Measurements from ENCODE around the gene RTN4R.
"Not testable (repeated sequence)": the region's sequence is repeated elsewhere in the genome, so short reads cannot be mapped to it uniquely, and the experiment has no call there.

Gene RTN4R

GRCh38 chr22:20268279-20269012, at the start of gene RTN4R:
Gene RTN4R (minus strand): TSS chr22:20268318. CDS start chr22:20268092, 226 bp downstream.
- TF ChIP-seq CTCF (conservative IDR thresholded peaks at IDR 0.05) = peak; percentile 77
- H3K27ac ChIP-seq = peak within 1 kb of the TSS; percentile 83

GRCh38 chr22:20317402-20318042, 49.4 kb upstream of the RTN4R start:
- not testable (repeated sequence) for H3K27ac ChIP-seq
- peak; percentile 76 for TF ChIP-seq CTCF (conservative IDR thresholded peaks at IDR 0.05)

GRCh38 chr22:20316844-20317401, 48.8 kb upstream of the RTN4R start:
- H3K27ac ChIP-seq = no peak overlapping the region
- no peak for TF ChIP-seq CTCF (conservative IDR thresholded peaks at IDR 0.05)

- no peak overlapping the region for H3K27ac ChIP-seq
- no peak for TF ChIP-seq CTCF (conservative IDR thresholded peaks at IDR 0.05)
Measured at GRCh38 chr22:20316217-20316843, 48.2 kb upstream of the RTN4R start.

DNA sequence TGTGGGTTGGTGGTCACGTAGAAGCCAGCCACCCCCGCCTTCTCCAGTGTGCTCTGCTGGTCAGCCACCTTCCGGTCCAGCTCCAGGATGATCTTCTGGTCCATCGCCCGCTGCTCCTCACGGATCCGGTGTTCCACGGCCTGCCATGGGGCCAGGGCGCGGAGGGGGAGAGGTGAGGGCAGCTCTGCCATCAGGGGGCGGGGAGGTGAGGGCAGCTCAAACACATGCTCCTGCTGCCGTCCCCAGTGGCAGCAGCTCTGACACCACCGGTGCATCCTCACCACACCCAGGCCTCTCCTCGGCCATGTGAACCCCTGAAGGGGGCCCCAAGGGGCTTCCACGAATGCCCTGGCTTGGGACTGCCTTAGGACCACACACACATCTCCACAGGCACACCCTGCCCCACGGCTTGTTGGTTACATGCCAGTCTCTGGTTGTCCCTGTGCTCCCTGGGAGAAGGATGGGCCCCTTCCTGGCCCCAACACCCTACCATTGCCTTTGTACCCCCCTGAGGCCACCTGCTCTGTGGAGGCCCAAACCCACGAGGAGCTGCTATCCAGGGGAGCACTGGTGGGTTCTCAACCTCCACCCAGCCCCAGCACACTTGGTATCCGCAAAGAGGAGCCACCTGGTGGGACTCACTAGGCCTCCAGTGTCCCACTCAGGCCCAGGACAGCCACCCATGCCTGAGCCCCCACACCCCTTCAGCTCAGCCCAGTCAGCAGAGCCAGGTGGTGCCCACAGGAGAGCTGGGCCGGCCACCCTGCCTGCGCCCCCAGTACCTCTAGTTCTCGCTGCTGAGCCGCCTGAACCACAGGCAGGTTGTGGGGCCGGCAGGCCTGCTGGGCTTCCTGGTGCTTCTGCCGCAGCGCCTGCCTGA, 47.5 kb upstream of the RTN4R start:
- TF ChIP-seq CTCF (conservative IDR thresholded peaks at IDR 0.05) = no peak
- H3K27ac ChIP-seq = no peak overlapping the region

DNA sequence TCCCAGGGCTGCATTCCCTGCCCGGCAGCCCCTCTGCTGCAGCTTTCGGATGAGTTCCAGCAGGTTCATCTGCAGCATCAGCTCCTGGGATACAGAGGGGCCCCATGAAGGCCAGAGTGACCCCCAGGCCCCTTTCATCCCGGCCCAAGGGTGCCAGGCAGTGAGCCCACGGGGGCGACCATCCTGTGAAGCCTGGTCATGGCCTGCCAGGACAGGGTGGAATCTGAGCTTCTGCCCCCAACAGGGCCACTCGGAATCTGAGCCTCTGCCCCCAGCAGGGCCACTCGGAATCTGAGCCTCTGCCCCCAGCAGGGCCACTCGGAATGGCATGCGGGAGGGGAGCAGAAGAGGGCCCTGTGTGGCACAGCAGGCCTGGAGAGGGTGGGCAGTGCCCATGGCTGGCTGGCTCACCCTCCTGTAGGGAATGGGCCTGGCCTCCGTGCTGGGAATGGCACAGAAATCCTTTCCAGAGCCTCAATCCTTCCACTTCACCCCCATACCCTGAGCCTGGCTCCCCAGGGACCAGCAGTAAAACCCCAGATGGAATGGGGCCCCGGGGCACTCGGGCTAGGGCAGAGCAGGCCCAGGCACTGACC, 46.7 kb upstream of the RTN4R start:
- not testable (repeated sequence) for H3K27ac ChIP-seq

DNA sequence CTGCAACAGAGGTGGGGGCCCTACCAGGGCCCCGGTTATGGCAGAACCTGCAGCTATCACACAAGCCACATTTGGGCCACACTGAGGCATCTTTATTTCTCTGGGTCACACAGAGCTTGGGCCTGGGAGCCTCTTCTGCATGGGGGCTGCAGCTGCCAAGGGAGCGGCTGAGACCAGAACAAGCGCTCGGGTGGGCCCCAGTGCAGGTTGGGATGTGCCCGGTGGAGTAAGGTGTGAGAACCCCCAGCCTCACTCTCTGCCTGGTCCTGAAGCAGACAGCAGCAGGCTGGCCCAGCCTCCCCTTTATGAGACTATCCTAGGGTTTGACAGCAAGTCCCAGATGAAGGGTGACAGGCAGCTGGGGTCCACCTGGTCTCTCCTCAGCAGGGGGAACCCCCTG, 46.1 kb upstream of the RTN4R start:
- H3K27ac ChIP-seq = not testable (repeated sequence)

Data from VCaP (cell line).